SK-N-SH treated with all-trans-retinoic acid at 6 μM for 48 hours (cell line): ENCODE data around the gene PDSS2.

Source experiments
- ISL1 ChIP-seq: fragments of 250-450 bp; sonication (Bioruptor Pico); IDR thresholded peaks from 2 replicates; pipeline ENCODE4 v2.1.2; 2022; ENCODE audit warnings: mild to moderate bottlenecking, moderate library complexity
- OSR1 ChIP-seq: fragments of 250-450 bp; sonication (Bioruptor Pico); IDR thresholded peaks from 2 replicates; pipeline ENCODE4 v1.8.0; 2022; ENCODE audit warnings: moderate library complexity, mild to moderate bottlenecking, inconsistent platforms
- SNAI2 ChIP-seq: fragments of 250-450 bp; sonication (Bioruptor Pico); IDR thresholded peaks from 2 replicates; pipeline ENCODE4 v1.5.0; 2020; ENCODE audit warnings: mild to moderate bottlenecking, moderate library complexity
- TOX ChIP-seq: fragments of 250-450 bp; sonication (Bioruptor Pico); IDR thresholded peaks from 2 replicates; pipeline ENCODE4 v1.8.0; 2021; ENCODE audit warnings: mild to moderate bottlenecking, moderate library complexity, borderline replicate concordance
- ZFP30 ChIP-seq: fragments of 450-650 bp; formaldehyde crosslinking; IDR thresholded peaks from 2 replicates; pipeline ENCODE4 v1.5.0; 2022; ENCODE audit warnings: mild to moderate bottlenecking, moderate library complexity
- ZNF565 ChIP-seq: fragments of 450-650 bp; formaldehyde crosslinking; conservative IDR thresholded peaks from 2 replicates; pipeline ENCODE4 v1.5.0; 2020; ENCODE audit warnings: low read depth, mild to moderate bottlenecking, moderate library complexity

- TF ChIP-seq SNAI2 (CRISPR knock-in tag) (no peak), TOX (no peak), ZFP30 (no peak), OSR1 (CRISPR knock-in tag) (no peak), ZNF565 (CRISPR knock-in tag) (no peak), ISL1 (no peak)
Observed at GRCh38 chr6:107187630-107188029, 271.7 kb downstream of the PDSS2 start.
